HG03558 (cell line): ENCODE measurements around the gene RAB6B.

Experiments
- ATAC-seq: cut with Tn5 transposase; IDR thresholded peaks from one replicate; pipeline ENCODE4 v1.9.1; 2021; ENCODE audit warnings: moderate number of reproducible peaks; ENCODE audit not compliant: unreplicated experiment; ENCODE audit errors: extremely low read depth

The RAB6B gene

GRCh38 chr3:133860519-133860918 lies 35.2 kb downstream of the RAB6B start:
- no peak for ATAC-seq

DNA sequence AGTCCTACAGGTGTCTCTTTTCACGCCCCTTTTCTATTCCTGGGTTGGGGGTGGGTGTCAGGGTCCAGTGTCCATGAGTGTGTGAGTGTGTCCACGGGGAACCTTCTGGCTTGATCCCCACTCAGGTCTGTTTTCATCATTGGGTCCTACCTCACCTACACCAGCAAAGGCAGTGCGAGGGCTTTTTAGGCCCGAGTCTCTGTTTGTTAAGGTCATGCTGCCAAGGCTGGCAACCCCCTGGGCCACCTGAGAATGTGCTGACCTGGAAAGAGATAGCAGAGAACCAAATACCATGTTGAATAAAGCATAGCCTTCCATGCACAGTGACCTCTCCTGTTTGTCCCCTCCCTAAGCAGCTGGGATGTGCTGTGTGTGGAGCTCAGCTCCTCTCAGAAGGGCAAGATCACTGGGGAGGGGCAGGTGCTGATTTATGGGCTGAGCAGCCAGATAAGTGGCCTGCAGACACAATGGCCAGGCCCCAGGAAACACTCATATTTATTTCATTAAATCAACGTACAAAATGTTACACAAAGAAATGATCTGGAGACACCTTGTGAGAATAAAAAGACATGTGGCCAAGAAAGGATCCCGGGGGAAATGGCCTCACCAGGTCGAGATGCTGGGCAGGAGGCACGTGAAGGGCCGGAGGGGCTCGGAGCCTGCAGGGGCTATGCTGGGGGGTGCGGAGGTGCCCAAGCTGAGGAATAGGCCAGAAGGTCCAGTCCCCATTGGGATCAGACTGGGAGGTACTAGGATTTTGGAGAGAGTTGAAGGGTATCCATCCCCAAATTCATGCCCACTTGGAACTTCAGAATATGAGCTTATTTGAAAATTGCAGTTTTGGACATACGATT lies 36.1 kb downstream of the RAB6B start:
- ATAC-seq = no peak

DNA sequence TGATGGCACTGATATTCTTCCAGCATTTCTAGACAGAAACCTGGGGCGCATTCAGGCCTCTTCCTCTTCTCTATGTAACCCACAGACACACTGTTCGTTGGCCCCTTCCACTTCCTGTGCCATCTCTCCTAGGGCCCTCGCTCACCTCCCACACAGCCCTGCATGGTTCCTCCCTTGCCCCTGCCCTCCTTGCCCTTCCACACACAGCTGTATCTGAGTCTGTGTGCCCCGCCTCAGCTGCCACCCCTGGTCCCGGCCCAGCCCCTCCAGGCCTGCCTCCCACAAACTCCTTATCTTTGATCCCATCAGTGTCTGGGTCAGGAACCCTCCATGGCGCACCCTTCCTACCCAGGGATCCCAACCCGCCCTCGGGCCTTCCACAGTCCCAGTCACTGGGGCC lies 37.9 kb downstream of the RAB6B start:
- no peak for ATAC-seq

- no peak for ATAC-seq
These were observed 39.4 kb downstream of the RAB6B start for GRCh38 chr3:133856316-133856715.

- no peak for ATAC-seq
These were observed 39.9 kb downstream of the RAB6B start for GRCh38 chr3:133855772-133856171.

- no peak for ATAC-seq
These were observed 40.7 kb downstream of the RAB6B start for GRCh38 chr3:133855002-133855370.

- ATAC-seq = no peak
These were observed 41.2 kb downstream of the RAB6B start for GRCh38 chr3:133854264-133855001.

- ATAC-seq = no peak
These were observed 41.8 kb downstream of the RAB6B start for GRCh38 chr3:133853925-133854227.

DNA sequence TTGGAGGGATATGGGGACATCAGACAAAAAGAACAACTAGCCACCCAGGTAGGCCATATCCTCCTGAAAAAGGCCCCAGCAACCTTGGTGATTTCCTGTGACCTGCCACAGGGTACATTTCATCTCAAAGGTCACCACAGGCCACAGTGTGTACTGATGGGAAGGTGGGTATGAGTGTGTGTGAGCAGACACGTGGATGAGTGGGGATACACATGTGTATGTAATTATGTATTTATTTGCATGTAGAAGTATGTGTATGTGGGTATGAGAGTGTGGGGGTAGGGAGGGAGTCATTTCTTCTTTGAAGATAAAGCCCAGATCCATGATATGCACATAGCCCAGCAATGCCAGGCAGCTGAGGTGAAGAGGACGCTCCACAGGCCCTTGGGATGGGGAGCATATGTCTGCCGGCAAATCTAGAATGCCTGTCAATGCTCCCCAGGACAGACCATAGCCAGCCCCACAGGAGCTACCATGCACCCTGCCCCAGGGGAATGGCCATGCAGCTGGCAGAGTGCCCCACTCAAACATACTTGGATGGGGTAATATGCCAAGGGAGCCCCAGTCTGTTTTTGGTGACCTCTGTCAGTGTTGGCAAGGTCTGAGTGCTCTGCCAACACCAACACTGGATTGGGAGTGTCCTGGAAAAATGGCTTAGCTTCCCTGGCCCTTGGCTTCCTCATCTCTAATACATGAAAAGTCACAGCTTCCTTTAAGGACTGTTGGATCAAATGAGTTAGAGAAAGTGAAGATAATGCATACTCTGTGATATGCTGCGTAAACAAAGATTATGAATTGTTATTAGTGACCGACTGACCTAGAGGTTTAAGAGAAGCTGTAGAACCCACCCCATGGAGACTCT lies 42.4 kb downstream of the RAB6B start:
- no peak for ATAC-seq

GRCh38 chr3:133851931-133852330 lies 43.8 kb downstream of the RAB6B start:
- no peak for ATAC-seq

- no peak for ATAC-seq
These were observed 44.3 kb downstream of the RAB6B start for GRCh38 chr3:133851266-133851906.

GRCh38 chr3:133850034-133850433 lies 45.6 kb downstream of the RAB6B start:
- no peak for ATAC-seq

DNA sequence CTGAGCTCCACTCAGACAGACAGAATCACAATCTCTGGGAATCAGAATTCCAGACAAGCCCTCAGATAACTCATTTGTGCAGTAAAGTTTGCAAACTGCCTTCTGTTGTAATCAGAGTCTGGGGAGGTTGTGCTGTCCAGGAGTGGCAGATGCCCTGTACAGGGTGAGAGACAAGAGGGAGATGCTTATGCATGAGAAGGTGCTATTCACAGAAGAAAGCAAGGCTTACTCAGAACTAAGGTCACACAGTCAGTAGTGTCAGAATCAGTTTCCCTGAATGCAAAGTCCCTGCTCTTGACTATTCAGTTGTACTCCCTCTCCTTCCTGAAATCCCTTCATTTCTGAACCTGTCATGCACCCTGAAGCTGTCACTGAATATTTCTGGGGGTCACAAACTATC lies 46.3 kb downstream of the RAB6B start:
- ATAC-seq = no peak

GRCh38 chr3:133845127-133845526 lies 50.6 kb downstream of the RAB6B start:
- ATAC-seq = no peak

GRCh38 chr3:133843634-133844033 lies 52.0 kb downstream of the RAB6B start:
- ATAC-seq = no peak

- no peak for ATAC-seq
These were observed 53.5 kb downstream of the RAB6B start for GRCh38 chr3:133842158-133842557.

- ATAC-seq = no peak
These were observed 54.5 kb downstream of the RAB6B start for GRCh38 chr3:133841196-133841595.

DNA sequence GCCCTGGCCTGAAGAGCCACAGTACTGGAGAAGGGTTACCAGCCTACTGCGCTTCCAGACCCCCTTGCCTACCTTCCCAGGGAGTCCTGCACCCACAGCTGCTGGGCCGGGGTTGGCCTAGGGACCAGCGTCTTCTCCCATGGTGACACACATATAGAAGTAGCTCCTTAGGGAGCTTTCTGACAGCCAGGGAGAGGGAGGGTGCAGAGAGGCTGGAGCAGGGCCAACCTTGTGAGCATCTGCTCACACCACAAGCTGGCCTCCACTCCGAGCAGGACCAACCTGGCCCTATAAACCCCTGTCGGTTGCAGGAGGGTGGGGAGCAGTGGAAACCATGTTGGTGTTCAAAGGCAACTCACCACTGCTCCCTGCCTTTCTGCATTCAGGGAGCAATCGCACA lies 54.9 kb downstream of the RAB6B start:
- ATAC-seq = no peak

DNA sequence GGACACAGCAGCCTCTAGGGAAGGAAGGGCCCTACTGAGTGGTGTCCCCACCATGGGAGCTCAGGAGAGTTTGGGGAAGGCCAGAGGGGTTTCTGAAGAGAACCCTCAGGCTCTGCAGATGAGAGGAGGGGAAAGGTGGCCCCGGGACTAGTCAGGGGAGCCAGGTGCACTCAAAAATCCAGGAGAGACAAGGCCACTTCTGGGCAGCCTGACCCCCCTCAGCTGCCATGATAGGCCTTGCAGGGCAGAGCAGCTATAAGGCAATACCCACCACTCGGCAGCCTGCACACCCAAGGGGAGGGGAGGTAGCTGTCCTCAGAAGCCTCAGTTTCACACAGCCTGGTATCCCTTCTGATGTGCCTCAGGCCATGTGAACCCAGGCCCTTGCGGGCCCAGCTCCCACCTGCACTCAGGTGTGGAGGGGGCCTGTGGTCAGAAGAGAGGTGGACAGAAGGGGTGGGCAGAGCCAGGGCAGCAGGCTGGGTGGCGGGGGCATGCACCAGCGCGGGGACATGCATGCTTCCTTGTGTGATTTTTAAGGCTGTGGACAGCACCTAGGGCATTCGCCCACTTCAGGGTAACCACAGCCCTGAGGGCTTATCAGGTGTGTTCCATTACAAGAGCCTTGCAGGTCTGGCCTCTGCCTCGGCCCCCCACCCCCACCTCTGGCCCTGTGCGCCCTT lies 55.5 kb downstream of the RAB6B start:
- ATAC-seq = no peak
